GM18505 (cell line): ENCODE results near the gene NEDD4L.
"Not testable (repeated sequence)": the region's sequence is repeated elsewhere in the genome, so short reads cannot be mapped to it uniquely, and the experiment has no call there.

ENCODE experiments used
- ATAC-seq: cut with Tn5 transposase; IDR thresholded peaks from one replicate; pipeline ENCODE4 v1.9.1; 2021; ENCODE audit not compliant: unreplicated experiment
- POLR2A ChIP-seq: IDR thresholded peaks from 4 replicates; pipeline ENCODE4 v1.6.1; 2011; ENCODE audit warnings: borderline replicate concordance; ENCODE audit not compliant: insufficient read depth, insufficient read length; ENCODE audit errors: extremely low read depth

NEDD4L gene

GRCh38 chr18:58367425-58368140 lies 323.6 kb downstream of the NEDD4L start:
- TF ChIP-seq POLR2A: no peak
- ATAC-seq: no peak

- no peak for ATAC-seq
- TF ChIP-seq POLR2A: no peak
Observed at GRCh38 chr18:58369616-58370015, 325.6 kb downstream of the NEDD4L start.

GRCh38 chr18:58370038-58370580 lies 326.1 kb downstream of the NEDD4L start:
- no peak for ATAC-seq
- TF ChIP-seq POLR2A: no peak

GRCh38 chr18:58370612-58371011 lies 326.6 kb downstream of the NEDD4L start:
- no peak for TF ChIP-seq POLR2A
- no peak for ATAC-seq

- ATAC-seq: no peak
- no peak for TF ChIP-seq POLR2A
Observed at GRCh38 chr18:58373481-58373880, 329.5 kb downstream of the NEDD4L start.

- no peak for ATAC-seq
- TF ChIP-seq POLR2A: no peak
Observed at GRCh38 chr18:58375051-58375450, 331.0 kb downstream of the NEDD4L start.

GRCh38 chr18:58378411-58379379 lies 334.7 kb downstream of the NEDD4L start:
- ATAC-seq: no peak

GRCh38 chr18:58379443-58379842 lies 335.4 kb downstream of the NEDD4L start:
- TF ChIP-seq POLR2A: no peak
- ATAC-seq: no peak

More at GRCh38 chr18:58378411-58379379, 334.7 kb downstream of the NEDD4L start:
- no peak for TF ChIP-seq POLR2A

GRCh38 chr18:58380113-58380512 lies 336.1 kb downstream of the NEDD4L start:
- not testable (repeated sequence) for ATAC-seq

GRCh38 chr18:58381676-58382411 lies 337.8 kb downstream of the NEDD4L start:
- no peak for ATAC-seq
- no peak for TF ChIP-seq POLR2A

GRCh38 chr18:58382446-58382845 lies 338.4 kb downstream of the NEDD4L start:
- TF ChIP-seq POLR2A: no peak
- no peak for ATAC-seq

GRCh38 chr18:58385472-58385871 lies 341.4 kb downstream of the NEDD4L start:
- TF ChIP-seq POLR2A: no peak
- no peak for ATAC-seq

DNA sequence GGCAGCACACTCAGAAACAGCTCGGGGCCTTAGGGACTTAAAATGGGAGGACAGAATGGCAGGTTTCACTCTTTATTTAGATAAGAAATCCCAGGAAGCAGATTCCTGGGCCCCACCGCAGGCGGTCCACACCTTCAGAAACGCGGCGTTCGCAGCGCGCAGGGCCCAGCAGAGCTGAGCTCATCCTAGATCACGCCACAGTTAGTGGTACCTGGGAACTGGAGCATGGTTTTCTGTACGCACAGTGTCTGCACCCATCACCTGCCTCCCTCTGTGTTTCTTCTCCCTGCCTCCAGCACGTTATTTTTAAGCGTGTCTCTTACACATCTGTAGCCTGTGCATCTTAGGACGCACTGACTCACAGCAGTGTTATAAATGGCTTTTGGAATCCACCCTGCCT lies 342.8 kb downstream of the NEDD4L start:
- no peak for TF ChIP-seq POLR2A
- ATAC-seq: no peak
